K562 (cell line): ENCODE measurements around the gene ADAMTS20. TPM values are rescaled to one million over a fixed set of nuclear protein-coding genes. Genes with fewer than 3 reads are reported as not detected.

Experiments used
- ATAC-seq: fragments of 200-7000 bp; cut with Tn5 transposase; 3 replicates; pipeline ENCODE4 v1.9.1; 2020; ENCODE audit warnings: moderate library complexity
- BruUV-seq: library from RNA; stranded (reverse); fragments of 400-500 nt; replicated peaks from 2 replicates; lab custom pipeline; 2021; lab: Mats Ljungman, UMichigan
- CTCF ChIA-PET: fragments of 300-600 bp; formaldehyde crosslinking; extraction: SDS; loops from one replicate; lab custom pipeline; 2021; ENCODE audit warnings: low intra/inter-chr PET ratio; lab: Yijun Ruan, JAX
- POLR2A ChIA-PET: fragments of 300-600, 350-650 bp; sonication (Branson Sonifier 250); formaldehyde crosslinking; extraction: SDS; loops from one replicate; lab custom pipeline; 2021; ENCODE audit warnings: antibody characterized with exemption, inconsistent platforms; lab: Yijun Ruan, JAX
- DNase-seq, 4 experiments: peaks; one replicate each; pipeline versions ENCODE4 v3.0.0 to v3.0.0-alpha.2; 2011 to 2018; ENCODE audit warnings: low spot score in 3 of 4, mixed read lengths in 3 of 4; ENCODE audit errors: extremely low read depth in 1 of 4
- FAIRE-seq: peaks from 2 replicates; lab custom pipeline; 2011; peaks lifted over from hg19 to GRCh38; lab: Jason Lieb, UNC
- H2AFZ ChIP-seq: 2 replicates; pipeline ENCODE4 v1.6.0; 2011; ENCODE audit warnings: low read depth, low read length, control low read depth, inconsistent platforms
- H3K27ac ChIP-seq: fragments of 200-600 bp; 3 replicates; pipeline ENCODE4 v1.8.0; 2011; ENCODE audit warnings: low read depth, mild to moderate bottlenecking, control low read depth, inconsistent platforms, low read length, moderate library complexity, mixed read lengths; ENCODE audit errors: extremely low read depth
- H3K27me3 ChIP-seq, 2 experiments: fragments of 300-600 bp in 1 of 2; 2 replicates in 1 of 2; 3 replicates in 1 of 2; pipeline versions ENCODE4 v1.6.0 to v1.8.0; 2011; ENCODE audit warnings: inconsistent platforms in 2 of 2, low read length in 2 of 2, mild to moderate bottlenecking in 1 of 2, mixed read lengths in 1 of 2, moderate library complexity in 1 of 2; ENCODE audit not compliant: control insufficient read depth in 2 of 2, insufficient read depth in 2 of 2
- H3K36me3 ChIP-seq: fragments of 300-600 bp; 3 replicates; pipeline ENCODE4 v1.8.0; 2011; ENCODE audit warnings: mild to moderate bottlenecking, low read length, inconsistent platforms; ENCODE audit not compliant: control insufficient read depth, insufficient read depth
- H3K4me1 ChIP-seq, 2 experiments: fragments of 200-600 bp in 1 of 2; replicated peaks in 1 of 2; 2 replicates in 1 of 2; 3 replicates in 1 of 2; pipeline versions ENCODE4 v1.5.1 to v1.8.0; 2011; ENCODE audit warnings: inconsistent platforms in 2 of 2, low read length in 2 of 2, mild to moderate bottlenecking in 1 of 2, mixed read lengths in 1 of 2, moderate library complexity in 1 of 2; ENCODE audit not compliant: control insufficient read depth in 2 of 2, insufficient read depth in 2 of 2
- H3K4me2 ChIP-seq: 2 replicates; pipeline ENCODE4 v1.6.1; 2011; ENCODE audit warnings: low read length, control low read depth, inconsistent platforms, mixed read lengths; ENCODE audit not compliant: insufficient read depth
- H3K4me3 ChIP-seq: fragments of 200-600 bp; sonication (generic), shearing (Covaris generic); 2 replicates; pipeline ENCODE4 v1.5.1; 2016; ENCODE audit warnings: control low read depth, inconsistent platforms
- H3K79me2 ChIP-seq: fragments of 200-600 bp; 3 replicates; pipeline ENCODE4 v1.8.0; 2011; ENCODE audit warnings: low read length, inconsistent platforms; ENCODE audit not compliant: control insufficient read depth, insufficient read depth
- H3K9ac ChIP-seq, 2 experiments: 2 replicates each; pipeline versions ENCODE4 v1.6.0 to v1.6.1; 2011; ENCODE audit warnings: low read depth in 2 of 2, low read length in 2 of 2, control low read depth in 1 of 2, inconsistent platforms in 1 of 2, mild to moderate bottlenecking in 1 of 2, mixed read lengths in 1 of 2; ENCODE audit not compliant: insufficient read depth in 1 of 2
- H3K9me1 ChIP-seq: one replicate; pipeline ENCODE4 v1.6.0; 2011; ENCODE audit warnings: inconsistent platforms, mild to moderate bottlenecking, low read length, moderate library complexity; ENCODE audit not compliant: control insufficient read depth, insufficient read depth
- H3K9me3 ChIP-seq: replicated peaks from 2 replicates; pipeline ENCODE4 v1.5.1; 2011; ENCODE audit warnings: low read depth, low read length, inconsistent platforms; ENCODE audit not compliant: control insufficient read depth, insufficient read depth
- H4K20me1 ChIP-seq: replicated peaks from 2 replicates; pipeline ENCODE4 v1.6.1; 2011; ENCODE audit warnings: low read length, inconsistent platforms, mixed read lengths; ENCODE audit not compliant: control insufficient read depth, insufficient read depth
- ESRRB ChIP-seq: fragments of 250-450 bp; sonication (Bioruptor Pico); IDR thresholded peaks from 2 replicates; pipeline ENCODE4 v1.5.0; 2020; ENCODE audit warnings: mild to moderate bottlenecking, moderate library complexity, borderline replicate concordance
- FOXP4 ChIP-seq: sonication (generic); formaldehyde crosslinking; IDR thresholded peaks from 2 replicates; pipeline ENCODE4 v1.8.0; 2022; ENCODE audit warnings: mild to moderate bottlenecking, missing genetic modification reagents, borderline replicate concordance
- GTF2B ChIP-seq: IDR thresholded peaks from 2 replicates; pipeline ENCODE4 v1.6.1; 2011; ENCODE audit not compliant: insufficient read length; ENCODE audit errors: extremely low read depth
- HMG20A ChIP-seq: fragments of 450-650 bp; formaldehyde crosslinking; conservative IDR thresholded peaks from 2 replicates; pipeline ENCODE4 v1.4.0; 2020; ENCODE audit warnings: mild to moderate bottlenecking, mixed read lengths
- MXI1 ChIP-seq: IDR thresholded peaks from 2 replicates; pipeline ENCODE4 v1.6.1; 2011; ENCODE audit warnings: low read depth, mild to moderate bottlenecking, improper control_type of control experiment, low read length
- OTX1 ChIP-seq: fragments of 450-650 bp; formaldehyde crosslinking; IDR thresholded peaks from 2 replicates; pipeline ENCODE4 v1.4.0; 2022; ENCODE audit warnings: mild to moderate bottlenecking
- PHB2 ChIP-seq: fragments of 450-650 bp; IDR thresholded peaks from 2 replicates; pipeline ENCODE4 v1.6.1; 2017; ENCODE audit warnings: low read depth
- SNRNP70 ChIP-seq: fragments of 200-400 bp; formaldehyde crosslinking; optimal IDR thresholded peaks from 2 replicates; pipeline ENCODE3; 2017; ENCODE audit warnings: low read depth, low read length
- TBP ChIP-seq: optimal IDR thresholded peaks from 2 replicates; pipeline ENCODE3; 2011; ENCODE audit warnings: low read depth, low read length, improper control_type of control experiment
- YY1 ChIP-seq, 3 experiments: IDR thresholded peaks; 2 replicates each; pipeline ENCODE4 v1.6.1; 2011; ENCODE audit warnings: low read length in 2 of 3, mild to moderate bottlenecking in 2 of 3, moderate library complexity in 2 of 3, borderline replicate concordance in 1 of 3, control low read depth in 1 of 3, low read depth in 1 of 3; ENCODE audit not compliant: insufficient read depth in 3 of 3, insufficient replicate concordance in 2 of 3, control insufficient read depth in 1 of 3, insufficient read length in 1 of 3; ENCODE audit errors: extremely low read depth in 1 of 3
- WGBS: fragments of 100-300 bp; shearing (Covaris generic); methylation state at CpG from one replicate; pipeline ENCODE4 v1.1.6; 2016; ENCODE audit warnings: low coverage, mixed read lengths; ENCODE audit not compliant: insufficient coverage; ENCODE audit errors: missing lambda C conversion rate; 5-methylcytosine and 5-hydroxymethylcytosine counted together
- in situ Hi-C: fragments of 300-500 bp; cut with MboI; formaldehyde crosslinking; loops from 4 replicates; pipeline ENCODE4 v1.15.0; 2018; ENCODE audit warnings: inconsistent platforms, mixed read lengths
- intact Hi-C: fragments of 100-400 bp; cut with micrococcal nuclease; formaldehyde crosslinking; loops from 2 replicates; pipeline ENCODE4 v1.14.2; 2022
- polyA plus RNA-seq, 8 experiments: library from polyadenylated mRNA; depleted of rRNA in 4 of 8; stranded (reverse) in 5 of 8; unstranded in 3 of 8; fragments of >200 nt; fragmentation: Nextera tagmentation in 2 of 8; fragmentation: Illumina TruSeq in 1 of 8; extraction: Ambion mirVana in 2 of 8; extraction: Trizol in 1 of 8; gene quantifications; 2 replicates each; pipeline versions ENCODE4 v1.2.1 to v1.2.3, GENCODE V29; 2011 to 2014; ENCODE audit warnings: inconsistent platforms in 1 of 8, missing spikeins in 1 of 8
- total RNA-seq, 7 experiments: library from RNA; depleted of rRNA in 6 of 7; stranded (reverse); fragments of >200 nt in 6 of 7; fragmentation: Illumina TruSeq in 2 of 7; extraction: Trizol in 2 of 7; gene quantifications; 2 replicates each; pipeline versions ENCODE4 v1.2.1 to v1.2.3, GENCODE V29; 2011 to 2021; ENCODE audit warnings: low replicate concordance in 1 of 7
- TF ChIP-seq, protein P1 (sequence below): fragments of 250-450 bp; sonication (Bioruptor Pico); IDR thresholded peaks from 2 replicates; pipeline ENCODE4 v1.9.0; 2021; ENCODE audit warnings: mild to moderate bottlenecking, inconsistent platforms

ADAMTS20 gene
- total and polyA plus RNA-seq, 9 of the 15 experiments (the other 6 are each of a cell fraction or from before 2014, with no cell fraction given): 0.01 to 0.84 (median 0.07) TPM; not detected in 2

DNA sequence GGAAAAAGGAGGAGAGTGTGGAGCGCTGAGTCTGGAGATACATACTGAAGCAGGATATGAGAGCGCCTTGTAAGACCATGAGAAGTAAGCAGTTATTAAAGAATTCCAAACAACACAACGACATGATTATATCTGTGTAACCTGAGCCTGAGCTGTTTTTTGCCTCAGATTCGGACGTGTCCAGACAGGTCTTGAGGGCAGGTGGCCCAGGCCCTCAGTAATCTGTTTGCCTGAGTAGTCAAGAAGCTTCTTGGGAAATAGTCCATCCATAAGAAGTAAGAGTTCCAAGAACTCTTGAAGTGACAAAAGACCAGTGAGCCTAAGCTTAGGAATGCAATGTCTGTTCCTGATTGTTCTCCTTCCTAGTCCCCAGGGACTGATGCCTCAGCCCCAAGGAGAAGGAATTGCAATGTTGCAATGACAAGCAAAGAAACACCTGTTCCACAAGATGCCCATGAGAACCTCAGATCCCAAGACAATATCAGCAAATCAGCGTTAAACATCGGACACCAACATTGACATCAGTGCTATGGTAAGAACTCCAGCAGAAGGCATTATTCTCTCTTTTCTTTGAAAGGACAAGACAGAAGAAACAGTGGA is 34.7 kb upstream of the ADAMTS20 start:
- Histone ChIP-seq H3K27me3 (no peaks in the 10 kb centered on the region), H2AFZ (no peak overlapping the region), H3K79me2 (no peaks in the 10 kb centered on the region), H3K27ac (no peak overlapping the region), H3K9ac (no peak overlapping the region), H3K9me3 (no peaks in the 10 kb centered on the region), H3K4me3 (no peak overlapping the region), H3K4me1 (no peaks in the 10 kb centered on the region), H3K9me1 (no peaks in the 10 kb centered on the region), H4K20me1 (no peaks in the 10 kb centered on the region), H3K4me2 (no peak overlapping the region), H3K36me3 (no peaks in the 10 kb centered on the region)
- intact Hi-C loops: no loop called here
- ChIA-PET CTCF (no interaction called here), POLR2A (no interaction called here)
- in situ Hi-C loops: no loop called here
- no peak for DNase-seq
- FAIRE-seq: no peak
- no peak for ATAC-seq
- no TSS peak for BruUV-seq
- 2% methylated on average over 7 of the region's 7 CpGs for WGBS
- TF ChIP-seq GTF2B: no peak
- no peak for TF ChIP-seq HMG20A (CRISPR knock-in tag)
- TF ChIP-seq, protein P1, sequence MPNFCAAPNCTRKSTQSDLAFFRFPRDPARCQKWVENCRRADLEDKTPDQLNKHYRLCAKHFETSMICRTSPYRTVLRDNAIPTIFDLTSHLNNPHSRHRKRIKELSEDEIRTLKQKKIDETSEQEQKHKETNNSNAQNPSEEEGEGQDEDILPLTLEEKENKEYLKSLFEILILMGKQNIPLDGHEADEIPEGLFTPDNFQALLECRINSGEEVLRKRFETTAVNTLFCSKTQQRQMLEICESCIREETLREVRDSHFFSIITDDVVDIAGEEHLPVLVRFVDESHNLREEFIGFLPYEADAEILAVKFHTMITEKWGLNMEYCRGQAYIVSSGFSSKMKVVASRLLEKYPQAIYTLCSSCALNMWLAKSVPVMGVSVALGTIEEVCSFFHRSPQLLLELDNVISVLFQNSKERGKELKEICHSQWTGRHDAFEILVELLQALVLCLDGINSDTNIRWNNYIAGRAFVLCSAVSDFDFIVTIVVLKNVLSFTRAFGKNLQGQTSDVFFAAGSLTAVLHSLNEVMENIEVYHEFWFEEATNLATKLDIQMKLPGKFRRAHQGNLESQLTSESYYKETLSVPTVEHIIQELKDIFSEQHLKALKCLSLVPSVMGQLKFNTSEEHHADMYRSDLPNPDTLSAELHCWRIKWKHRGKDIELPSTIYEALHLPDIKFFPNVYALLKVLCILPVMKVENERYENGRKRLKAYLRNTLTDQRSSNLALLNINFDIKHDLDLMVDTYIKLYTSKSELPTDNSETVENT (CRISPR knock-in tag): no peak
- TF ChIP-seq PHB2: no peak
- TF ChIP-seq TBP: no peak
- no peak for TF ChIP-seq FOXP4 (CRISPR knock-in tag)
- TF ChIP-seq SNRNP70: no peak
- TF ChIP-seq OTX1 (CRISPR knock-in tag): no peak
- TF ChIP-seq MXI1: no peak
- TF ChIP-seq YY1 (IDR thresholded peaks at IDR 0.05; ENCODE audit: borderline replicate concordance in 1 of 3, control insufficient read depth in 1 of 3, extremely low read depth in 1 of 3, insufficient read depth in 3 of 3, insufficient read length in 1 of 3, insufficient replicate concordance in 2 of 3, low read depth in 1 of 3, low read length in 2 of 3): no peak
- TF ChIP-seq ESRRB: no peak
